GM19043 (cell line): ENCODE results near the gene PRDM7.
A peak's percentile ranks its signal among the peaks of the same experiment; 100 is the strongest.

Experiments used
- ATAC-seq: cut with Tn5 transposase; IDR thresholded peaks from one replicate; pipeline ENCODE4 v1.9.1; 2021; ENCODE audit warnings: low read depth; ENCODE audit not compliant: unreplicated experiment

The PRDM7 gene

GRCh38 chr16:90040152-90041023, 36.7 kb downstream of the PRDM7 start:
- ATAC-seq, result no peak

- ATAC-seq, result no peak
Measured at GRCh38 chr16:90037276-90037675, 39.9 kb downstream of the PRDM7 start.

GRCh38 chr16:90035902-90036301, 41.2 kb downstream of the PRDM7 start:
- no peak for ATAC-seq

- no peak for ATAC-seq
Measured at GRCh38 chr16:90034504-90034903, 42.6 kb downstream of the PRDM7 start.

- no peak for ATAC-seq
Measured at GRCh38 chr16:90033387-90033786, 43.7 kb downstream of the PRDM7 start.

GRCh38 chr16:90032674-90033331, 44.3 kb downstream of the PRDM7 start:
- ATAC-seq, result no peak

- no peak for ATAC-seq
Measured at GRCh38 chr16:90031931-90032673, 45.0 kb downstream of the PRDM7 start.

- no peak for ATAC-seq
Measured at GRCh38 chr16:90031186-90031930, 45.8 kb downstream of the PRDM7 start.

GRCh38 chr16:90028985-90029384, 48.1 kb downstream of the PRDM7 start:
- no peak for ATAC-seq

- ATAC-seq, result no peak
Measured at GRCh38 chr16:90027611-90028010, 49.5 kb downstream of the PRDM7 start.

GRCh38 chr16:90026135-90026534, 51.0 kb downstream of the PRDM7 start:
- ATAC-seq, result no peak

GRCh38 chr16:90023078-90023447, 54.1 kb downstream of the PRDM7 start:
- no peak for ATAC-seq

GRCh38 chr16:90022209-90023077, 54.7 kb downstream of the PRDM7 start:
- peak; percentile 53 for ATAC-seq

GRCh38 chr16:90020838-90021382, 56.2 kb downstream of the PRDM7 start:
- ATAC-seq, result no peak

- no peak for ATAC-seq
Measured at GRCh38 chr16:90020260-90020837, 56.8 kb downstream of the PRDM7 start.

- ATAC-seq, result no peak
Measured at GRCh38 chr16:90019543-90020259, 57.4 kb downstream of the PRDM7 start.

GRCh38 chr16:90018652-90019542, 58.2 kb downstream of the PRDM7 start, which contains the start of gene DBNDD1:
Gene DBNDD1, minus strand, starts transcription at chr16:90019456. Its CDS starts 115 bp downstream, at chr16:90019341.
- ATAC-seq, result no peak
